ENCODE results near the gene DYRK1B. TPM values are rescaled to one million over a fixed set of nuclear protein-coding genes. Genes with fewer than 3 reads are reported as not detected.

DYRK1B gene
- total and polyA plus RNA-seq, 2 experiments from 2014 or later: 6.5 to 8.6 TPM

GRCh38 chr19:39865186-39865585 is 31.2 kb upstream of the DYRK1B start (continued):
- no peak for TF ChIP-seq ZNF462 (CRISPR knock-in tag; IDR thresholded peaks at IDR 0.05)

- Histone ChIP-seq H3F3A (replicated peaks; ENCODE audit: low read depth) (no peaks in the 10 kb centered on the region), H4K20me1 (replicated peaks; ENCODE audit: insufficient read depth) (no peaks in the 10 kb centered on the region), H3K4me1 (ENCODE audit: insufficient read depth) (no peaks in the 10 kb centered on the region), H3K27ac (ENCODE audit: low read depth) (no peak overlapping the region), H2AFZ (no peak overlapping the region), H3K79me2 (replicated peaks; ENCODE audit: insufficient read depth) (no peaks in the 10 kb centered on the region), H3K27me3 (ENCODE audit: insufficient read depth) (no peaks in the 10 kb centered on the region), H3K9me2 (ENCODE audit: insufficient read depth) (no peaks in the 10 kb centered on the region), H3K4me3 (no peak overlapping the region), H3K4me2 (no peak overlapping the region), H3K36me3 (ENCODE audit: insufficient read depth) (no peaks in the 10 kb centered on the region)
- no peaks in the 10 kb centered on the region; the same call in 2 of the 3 replicates for H3K4me1 Mint-ChIP-seq
- H3K36me3 Mint-ChIP-seq (ENCODE audit: low read depth): no peaks in the 10 kb centered on the region
- no peak for DNase-seq (ENCODE audit: low spot score)
- no peak for ATAC-seq
- no peaks in the 10 kb centered on the region for H3K9me3 Mint-ChIP-seq
- H3K27me3 Mint-ChIP-seq (ENCODE audit: insufficient read depth, low read depth, poor library complexity): peaks cover 2% of the 10 kb centered on the region
- no peak overlapping the region for H3K4me3 Mint-ChIP-seq
- H3K27ac Mint-ChIP-seq: no peak overlapping the region
- TF ChIP-seq POLR2AphosphoS5 (IDR thresholded peaks at IDR 0.05; ENCODE audit: low read depth): no peak
- TF ChIP-seq EZH2 (IDR thresholded peaks at IDR 0.05; ENCODE audit: low read depth, unreplicated experiment): no peak
- TF ChIP-seq ZNF331 (CRISPR knock-in tag; IDR thresholded peaks at IDR 0.05; ENCODE audit: low read depth): no peak
- TF ChIP-seq NANOG (IDR thresholded peaks at IDR 0.05; ENCODE audit: borderline replicate concordance): no peak
- TF ChIP-seq REST (IDR thresholded peaks at IDR 0.05; ENCODE audit: unreplicated experiment): no peak
- TF ChIP-seq ETS1 (IDR thresholded peaks at IDR 0.05): no peak
- no peak for TF ChIP-seq EZH2phosphoT487 (IDR thresholded peaks at IDR 0.05; ENCODE audit: unreplicated experiment)
- no peak for TF ChIP-seq CTCF (conservative IDR thresholded peaks at IDR 0.05; ENCODE audit: low read depth in 2 of 2)
Measured at GRCh38 chr19:39864118-39864517, 30.2 kb upstream of the DYRK1B start.

All from GM23338 (cell line).